Fibroblast of skin of abdomen (primary cell): ENCODE measurements around the gene TBX15.

Experiments used
- DNase-seq: peaks from one replicate; pipeline ENCODE4 v3.0.0-alpha.2; 2013

Gene TBX15

DNA sequence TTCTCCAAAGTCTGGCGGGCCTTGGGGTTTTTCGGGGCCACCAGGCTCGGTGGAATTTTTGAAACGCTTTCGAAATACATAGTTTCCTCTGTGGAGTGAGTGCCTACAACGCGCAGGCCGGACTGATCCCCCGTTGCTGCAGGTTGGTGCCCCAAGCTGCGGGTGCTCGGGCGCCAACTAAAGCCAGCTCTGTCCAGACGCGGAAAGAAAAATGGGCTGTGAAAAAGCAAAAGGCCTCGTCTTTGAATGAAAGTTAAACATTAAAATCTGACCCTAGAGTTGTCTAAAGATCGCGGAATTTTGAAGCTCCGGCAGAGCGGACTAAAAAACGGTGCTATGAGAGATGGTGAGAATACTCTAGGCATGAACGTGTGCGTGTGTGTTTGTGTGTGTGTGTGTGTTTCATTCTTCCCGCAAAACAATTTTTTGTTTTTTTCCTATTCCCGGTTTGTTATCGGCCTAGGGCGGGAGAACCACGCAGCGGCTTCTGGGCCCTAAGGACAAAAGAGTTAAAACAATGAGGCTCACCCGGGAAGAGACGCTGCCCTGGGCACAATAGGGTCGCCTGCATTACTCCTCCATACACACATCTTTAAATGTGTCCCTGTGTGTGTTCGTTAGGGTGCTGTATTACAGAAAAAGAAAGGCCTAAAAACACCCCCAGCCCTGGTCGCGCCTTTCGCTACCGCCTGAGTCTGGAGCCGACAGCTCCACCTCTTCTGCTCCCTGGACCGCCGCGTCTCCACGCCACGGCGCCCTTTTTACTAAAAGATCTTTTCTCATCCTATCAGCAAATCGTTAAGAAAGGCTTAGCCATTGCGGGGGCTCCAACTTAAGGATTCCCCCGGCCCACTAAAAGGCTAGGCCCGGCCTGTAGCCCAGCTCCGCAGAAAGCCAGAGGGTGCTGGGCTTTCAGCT, 3.2 kb downstream of the TBX15 start:
- DNase-seq, result peak; percentile 37

DNA sequence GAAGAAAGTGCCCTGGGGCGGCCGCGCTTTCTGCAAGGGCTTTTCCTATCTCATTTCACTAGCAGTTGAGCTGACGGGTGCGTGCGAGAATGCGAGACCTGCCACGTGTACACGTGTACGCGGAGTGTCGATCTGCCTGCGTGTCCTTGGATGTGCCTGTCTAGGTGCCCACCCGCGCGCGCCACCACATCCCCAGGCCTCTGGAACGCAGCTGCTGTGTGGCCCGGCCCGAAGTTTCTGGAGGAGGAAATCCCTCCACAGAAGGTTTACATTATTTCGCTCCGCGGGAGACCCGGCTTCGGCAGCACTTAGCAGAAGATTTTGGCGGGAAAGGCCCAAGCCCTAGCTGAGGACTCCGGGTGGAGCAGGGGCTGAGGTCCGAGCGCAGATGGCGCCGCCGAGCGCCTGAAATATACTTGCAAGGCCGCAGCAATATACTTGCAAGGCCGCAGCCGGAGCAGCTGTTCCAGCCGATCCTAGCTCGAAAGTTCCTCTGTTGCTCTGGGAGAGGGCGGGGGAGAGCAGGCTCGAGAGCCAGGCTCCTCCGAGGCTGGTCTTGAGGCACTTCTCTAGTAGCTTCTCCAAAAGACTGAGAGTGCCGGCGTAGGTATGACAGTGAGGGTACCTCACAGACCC, 3.9 kb downstream of the TBX15 start:
- DNase-seq, result peak; percentile 83

DNA sequence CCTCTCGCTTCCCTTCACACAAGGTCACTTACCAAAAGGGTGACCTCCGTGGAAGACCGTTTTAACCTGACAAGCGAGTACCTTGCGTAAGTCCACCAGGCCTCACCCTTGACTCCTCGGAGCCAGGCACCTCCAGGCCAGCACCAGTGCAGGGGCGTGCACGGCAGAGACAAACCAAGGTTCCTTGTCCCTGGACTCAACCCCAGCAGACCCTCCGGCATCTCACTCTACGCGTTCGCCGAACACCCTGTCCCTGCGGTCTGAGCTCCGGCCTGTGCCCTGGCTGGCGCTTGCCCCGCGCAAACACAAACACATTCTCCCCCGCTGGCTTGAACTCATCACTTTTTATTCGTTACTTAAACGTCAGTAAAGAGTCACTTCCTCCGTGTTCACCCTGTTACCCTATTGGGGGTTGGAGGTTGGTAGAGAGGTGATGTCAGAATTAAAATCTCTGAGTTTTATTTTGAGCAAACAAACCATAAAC, 4.5 kb downstream of the TBX15 start:
- DNase-seq, result peak; percentile 57

DNA sequence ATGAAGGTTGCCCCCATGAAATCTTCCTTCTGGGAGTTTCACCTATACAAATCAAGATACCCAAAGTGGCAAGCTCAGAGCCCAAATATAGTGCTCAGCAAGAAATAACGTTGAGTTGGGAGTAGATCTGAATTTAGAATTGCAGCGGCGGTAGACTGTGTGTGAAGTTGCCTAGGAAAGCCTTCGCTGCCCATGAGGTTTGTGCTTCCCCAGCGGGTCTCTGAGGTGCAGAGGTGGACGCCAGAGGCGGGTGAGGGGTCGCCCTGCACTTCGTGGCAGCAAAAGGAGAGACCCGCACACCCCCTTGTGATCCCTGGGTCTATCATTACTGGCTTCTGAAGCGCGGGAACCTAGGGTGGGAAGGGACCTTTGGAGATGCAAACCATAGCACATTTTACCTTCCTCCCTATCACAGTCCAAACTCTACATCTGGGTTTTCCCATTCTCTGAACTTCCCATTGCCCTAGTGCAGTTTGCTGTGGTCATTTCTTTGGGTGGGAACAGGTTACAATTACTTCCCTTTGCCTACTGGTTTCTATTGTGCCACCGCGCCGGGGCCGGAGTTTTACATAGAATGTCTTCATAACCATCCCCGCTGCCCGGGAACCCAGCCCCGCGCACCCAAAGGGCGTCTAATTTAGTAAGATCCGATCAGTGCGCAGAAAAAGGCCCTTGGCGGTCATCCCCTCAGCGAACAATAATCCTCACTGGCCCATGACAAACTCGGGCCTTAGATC, 5.2 kb downstream of the TBX15 start:
- DNase-seq, result no peak

DNA sequence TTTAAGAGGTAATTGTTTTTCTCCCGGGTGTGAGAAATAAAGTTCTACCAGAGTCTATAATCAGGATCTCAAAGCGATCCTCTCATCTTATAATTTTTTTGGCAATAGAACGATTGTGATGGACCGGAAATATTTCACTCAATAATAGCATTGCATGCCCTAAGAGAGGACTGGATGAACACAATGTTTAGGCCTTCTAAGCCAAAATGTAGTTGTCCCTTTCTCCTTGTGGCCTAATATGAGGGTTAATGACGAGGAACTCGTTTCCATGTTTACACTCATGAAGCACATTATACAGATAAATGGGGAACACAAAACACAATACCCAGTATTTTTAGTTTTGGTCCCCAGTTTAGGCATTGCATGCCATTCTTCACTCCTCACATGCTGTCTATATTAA, 5.9 kb downstream of the TBX15 start:
- DNase-seq, result peak; percentile 18

DNA sequence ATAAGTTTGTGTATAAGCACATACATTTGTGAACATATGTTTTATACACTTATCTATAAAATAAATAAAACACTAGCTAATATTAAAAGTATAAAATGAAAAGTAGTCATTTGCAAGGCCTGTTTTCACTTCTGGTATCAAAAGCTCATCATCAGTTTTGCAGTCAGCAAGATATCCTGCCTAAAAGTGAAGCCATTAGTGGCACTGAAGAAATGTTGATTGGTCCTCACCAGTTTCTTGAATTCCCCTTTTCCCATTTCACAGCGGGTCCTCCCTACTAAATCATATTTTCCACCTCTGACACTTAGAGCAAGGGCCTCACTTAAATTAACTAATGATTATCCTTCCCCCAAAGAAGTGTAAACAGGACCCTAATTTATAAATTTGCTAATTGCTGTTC, 6.7 kb downstream of the TBX15 start:
- no peak for DNase-seq

DNA sequence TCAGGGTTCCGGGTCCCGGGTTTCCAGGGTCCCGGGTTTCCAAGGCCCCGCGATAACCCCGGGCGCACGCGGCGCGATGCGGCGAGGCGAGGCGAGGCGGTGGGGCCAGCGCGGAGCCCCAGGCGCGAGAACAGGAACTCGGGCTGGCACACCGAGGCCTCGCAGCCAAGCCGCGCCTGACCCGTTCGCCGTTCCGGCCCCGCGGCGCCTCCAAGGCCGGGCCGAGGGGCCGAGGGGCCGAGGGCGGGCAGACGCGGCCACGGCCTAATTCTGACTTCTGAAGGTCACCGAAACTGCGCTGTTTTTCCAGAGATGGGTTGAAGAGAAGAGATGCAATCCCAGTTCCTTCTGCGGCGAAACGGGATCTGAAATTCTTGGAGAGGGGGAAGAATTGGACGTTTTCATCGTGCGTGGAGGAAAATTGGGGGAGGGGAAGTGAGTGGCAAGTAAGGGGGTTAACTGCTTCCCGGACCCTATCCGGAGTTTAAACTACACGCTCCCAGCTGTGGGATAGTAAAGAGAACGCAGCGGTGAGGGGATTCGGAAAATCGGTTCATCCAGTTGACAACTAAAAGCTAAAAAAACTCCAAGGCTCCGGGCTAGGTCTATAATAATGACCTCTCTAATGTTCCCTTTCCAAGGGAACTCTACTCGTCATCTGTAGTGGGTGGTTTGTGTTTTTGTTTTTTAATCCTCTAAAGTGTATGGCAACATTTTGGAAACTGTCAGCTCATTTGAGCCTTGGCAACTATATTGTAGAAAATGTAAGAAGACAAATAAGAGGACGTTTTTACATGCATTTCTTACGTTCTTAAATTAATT, 8.2 kb downstream of the TBX15 start:
- no peak for DNase-seq

DNA sequence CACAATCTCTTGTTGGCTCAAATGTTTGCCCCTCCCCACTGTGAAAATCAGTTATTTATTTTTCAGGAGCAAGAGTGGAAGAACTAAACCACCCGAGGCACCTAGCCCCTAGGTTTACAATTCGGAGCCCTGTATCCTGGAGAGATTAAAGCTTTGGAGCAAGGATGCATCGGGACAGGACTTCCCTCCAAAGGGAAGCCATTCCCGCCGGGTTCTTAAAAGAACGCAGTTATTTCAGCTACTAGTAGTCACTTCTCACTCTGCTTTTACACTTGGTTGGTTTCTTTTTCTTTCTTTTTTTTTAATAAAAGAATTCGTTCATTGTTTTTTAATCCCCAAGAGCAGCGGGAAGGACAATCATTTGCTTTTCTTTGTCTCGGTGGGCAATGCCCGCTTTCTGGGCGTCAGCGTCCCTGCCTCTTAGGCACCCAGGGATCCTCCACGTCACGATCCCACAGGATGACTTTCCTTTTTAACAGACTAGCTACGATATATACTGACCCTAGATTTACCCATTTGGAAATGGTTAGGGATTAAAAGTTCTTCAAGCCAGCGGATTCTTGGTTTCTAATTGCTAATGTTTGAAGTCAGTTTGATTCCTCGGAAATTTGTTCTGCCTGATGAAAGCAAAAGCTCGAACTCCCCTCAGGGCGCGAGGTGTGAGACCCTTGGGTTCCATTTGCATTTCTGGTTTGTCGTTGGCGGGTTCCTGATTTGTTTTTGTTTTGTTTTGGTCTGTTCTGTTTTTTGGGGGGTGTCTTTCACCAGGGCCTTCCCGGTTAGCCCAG, 9.0 kb downstream of the TBX15 start:
- peak; percentile 45 for DNase-seq

DNA sequence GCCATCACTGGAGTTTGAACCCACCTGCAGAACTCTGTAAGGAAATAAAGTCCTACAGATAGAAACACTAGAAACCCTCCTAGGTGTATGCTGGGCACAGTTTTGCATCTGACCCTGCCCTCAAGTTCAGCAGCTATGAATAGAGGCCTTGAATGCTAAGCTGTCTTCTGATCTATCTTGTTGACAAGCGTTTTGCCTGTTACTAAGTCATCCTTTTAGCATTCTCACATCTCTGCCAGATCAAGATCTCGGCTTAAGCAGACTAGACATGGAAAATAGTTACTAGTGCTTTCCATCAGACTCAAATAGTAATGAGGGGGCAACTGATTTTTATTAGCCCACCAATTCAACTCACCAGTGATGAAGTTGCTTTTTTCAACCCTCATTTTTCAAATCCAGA, 10.5 kb downstream of the TBX15 start:
- DNase-seq, result peak; percentile 31

DNA sequence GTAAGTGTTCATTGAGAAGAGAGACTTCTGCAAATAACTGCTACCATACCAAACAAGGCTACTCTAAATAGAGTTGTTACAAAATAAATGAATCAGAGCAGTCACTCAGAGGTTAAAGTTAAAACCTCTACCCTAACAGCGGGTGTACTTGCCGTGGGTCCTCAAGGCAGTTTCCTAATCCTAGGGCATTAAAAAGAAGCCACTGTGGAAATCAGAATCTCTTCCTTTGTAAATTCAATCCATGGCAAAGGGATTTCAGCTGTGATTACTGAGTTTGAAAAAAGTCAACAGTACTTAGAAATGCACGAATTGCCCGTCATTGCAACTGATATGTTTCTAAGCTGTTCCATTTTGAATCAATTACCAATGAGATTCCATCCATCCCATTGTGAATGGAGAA, 13.5 kb downstream of the TBX15 start:
- no peak for DNase-seq

DNA sequence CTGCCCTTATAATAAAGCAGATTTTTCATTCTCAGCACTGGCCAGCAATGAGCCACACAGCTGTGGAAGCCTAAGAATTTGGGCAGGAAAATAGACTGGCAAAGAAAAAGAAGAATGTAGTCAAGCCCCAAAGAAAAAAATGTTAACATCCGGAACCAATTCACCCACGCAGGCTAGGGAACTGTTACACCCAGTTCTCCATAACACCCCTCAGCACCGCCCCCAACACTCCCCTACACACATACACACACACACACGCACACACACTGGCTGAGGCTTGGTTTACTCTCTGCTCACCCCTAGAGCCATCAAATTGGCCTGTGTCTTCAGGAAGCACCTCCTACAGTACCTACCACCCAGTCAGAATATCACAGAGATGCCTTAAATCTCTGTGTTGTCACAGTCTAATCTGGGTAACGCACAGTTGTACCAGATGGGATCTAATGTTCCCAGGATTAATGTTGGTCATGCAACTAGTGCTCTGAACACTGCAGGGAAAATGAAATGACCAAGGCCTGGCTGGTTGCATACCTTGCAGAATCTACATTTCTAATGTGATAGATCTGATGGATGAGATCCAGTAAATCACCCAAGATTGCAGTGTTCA, 14.5 kb downstream of the TBX15 start:
- DNase-seq, result peak; percentile 78

DNA sequence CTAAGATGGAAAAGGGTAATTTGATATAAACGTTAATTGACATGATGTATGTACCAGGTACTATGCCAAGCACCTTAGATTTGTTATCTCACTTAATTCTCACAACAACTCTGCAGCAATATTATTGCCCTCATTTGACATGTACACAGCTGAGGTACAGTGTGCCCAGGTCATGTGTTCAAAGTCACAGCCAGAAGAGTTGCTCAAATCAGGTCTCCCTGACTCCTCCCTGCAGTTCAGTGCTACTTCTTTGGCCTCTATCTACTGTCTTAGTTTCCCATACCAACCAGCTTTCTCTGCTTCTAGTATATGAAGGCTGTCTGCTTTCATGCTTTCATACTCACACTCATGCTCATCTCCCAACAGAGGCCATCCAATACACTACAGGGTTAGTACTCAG, 15.1 kb downstream of the TBX15 start:
- DNase-seq, result no peak

DNA sequence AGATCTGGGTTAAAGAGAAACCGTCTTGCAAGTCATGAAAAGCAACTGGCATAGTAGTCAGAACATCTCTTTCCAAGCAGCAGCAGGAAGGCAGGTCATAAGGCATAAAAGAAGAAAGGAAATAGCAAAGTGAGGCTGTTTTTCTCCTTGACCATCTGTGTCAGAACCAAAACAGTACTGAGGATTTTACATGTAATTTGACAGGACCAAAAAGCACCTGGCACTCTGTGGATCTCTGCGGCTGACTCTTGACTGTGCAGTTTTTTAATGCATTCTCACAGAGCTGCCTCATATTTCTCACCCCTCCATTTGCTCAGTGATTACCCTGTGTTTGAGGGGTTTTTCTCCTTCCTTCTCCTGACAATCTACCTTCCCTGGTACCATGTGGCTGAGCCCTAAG, 17.7 kb downstream of the TBX15 start:
- no peak for DNase-seq

DNA sequence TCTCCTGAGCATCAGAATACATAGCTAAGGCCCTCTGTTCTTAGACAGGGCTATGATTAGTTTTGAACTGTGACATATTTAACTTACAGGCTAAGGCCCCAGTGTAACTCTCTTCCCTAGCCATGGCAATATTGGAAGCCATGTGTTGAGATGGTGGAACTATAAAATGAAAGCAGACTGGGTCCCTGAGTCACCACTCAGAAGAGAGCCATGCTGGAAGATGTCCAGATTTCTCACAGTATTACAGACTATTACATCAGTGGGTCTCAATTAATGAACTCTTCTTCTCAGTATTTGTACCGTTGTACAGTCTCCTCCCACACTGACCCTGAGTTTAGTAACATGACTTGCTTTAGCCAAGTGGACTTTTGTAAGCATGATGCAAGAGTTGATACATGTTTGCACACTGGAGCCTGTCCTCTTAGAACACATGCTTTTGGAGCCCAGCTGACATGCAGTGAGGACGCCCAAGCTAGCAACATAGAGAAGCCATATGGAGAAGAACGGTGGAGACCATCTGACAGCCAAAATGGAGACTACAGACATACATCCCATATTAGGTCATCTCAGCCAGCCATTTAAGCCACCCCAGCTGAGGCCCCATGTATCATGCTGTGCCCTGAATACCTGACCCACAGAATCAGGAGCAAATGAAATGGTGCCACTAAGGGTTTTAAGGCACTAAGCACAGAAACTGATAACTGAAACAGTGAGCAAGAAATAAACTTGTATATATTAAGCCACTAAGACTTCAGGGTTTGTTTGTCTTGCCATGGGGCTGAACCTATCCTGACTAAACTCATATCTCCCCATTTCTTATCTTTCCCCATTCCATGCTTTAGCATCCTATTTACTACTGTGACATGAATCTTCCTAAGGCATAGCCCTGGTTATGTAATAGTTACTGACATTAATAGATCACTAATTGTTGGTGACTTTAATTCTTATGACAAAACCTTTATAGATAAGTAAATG, 24.4 kb downstream of the TBX15 start:
- peak; percentile 97 for DNase-seq

DNA sequence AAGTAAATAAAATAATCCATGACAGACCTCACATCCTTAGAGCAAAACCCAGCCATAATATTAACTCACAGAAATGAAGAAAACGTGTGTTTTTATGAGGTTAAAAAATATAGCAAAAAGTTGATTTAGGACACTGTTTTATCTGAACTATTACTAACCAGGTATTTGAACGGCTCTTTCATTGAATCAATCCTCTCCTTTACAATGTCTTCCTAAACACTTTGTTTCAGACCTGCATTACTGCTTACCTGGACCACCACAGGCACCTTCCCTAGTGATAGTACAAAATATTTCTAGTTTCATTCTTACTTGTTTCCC, 25.0 kb downstream of the TBX15 start:
- DNase-seq, result no peak

DNA sequence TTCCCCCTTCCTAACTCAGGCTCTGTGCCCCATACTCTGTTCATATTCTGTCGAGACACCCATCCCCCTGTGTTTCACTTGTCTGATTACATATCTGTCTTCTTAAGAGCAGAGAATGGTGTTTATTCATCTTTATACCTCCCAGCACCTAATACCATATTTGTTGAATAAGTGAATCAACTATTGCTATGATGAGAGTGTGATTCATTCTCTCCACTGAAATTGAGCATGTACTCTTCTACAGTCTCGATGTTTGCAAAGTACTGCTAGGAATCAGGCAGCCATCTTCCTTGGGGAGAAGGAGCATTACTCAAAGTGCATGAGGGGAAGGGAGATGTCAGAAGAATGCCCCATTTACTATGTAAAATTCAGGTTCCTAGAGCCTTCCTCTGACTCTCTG, 27.0 kb downstream of the TBX15 start:
- peak; percentile 53 for DNase-seq

DNA sequence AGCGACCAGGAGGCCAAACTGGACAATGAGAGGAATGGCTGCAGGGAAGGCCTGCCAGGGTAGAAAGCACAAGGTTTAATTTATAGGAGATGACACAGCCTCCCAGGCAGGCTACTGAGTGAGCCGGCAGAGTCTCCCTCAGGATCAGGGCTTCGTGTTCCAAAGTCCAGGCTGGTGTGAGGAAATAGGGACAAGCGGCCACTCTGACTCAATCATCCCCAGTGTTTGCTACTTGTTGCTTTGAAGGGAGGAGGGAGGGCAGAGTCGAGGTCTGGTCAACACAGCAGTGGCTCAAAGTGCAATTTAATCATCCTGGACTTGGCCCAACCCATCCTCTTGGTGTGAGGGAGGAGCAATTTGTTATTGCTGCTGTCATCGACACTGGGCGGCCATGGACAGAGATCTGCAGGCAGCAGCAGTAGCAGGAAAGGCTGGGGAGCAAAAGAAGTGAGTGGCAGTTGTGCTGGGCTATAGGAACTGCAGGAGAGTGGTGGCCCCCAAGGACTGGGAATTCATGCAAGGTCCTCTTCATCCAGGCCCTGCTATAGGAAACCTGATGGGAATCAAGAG, 27.5 kb downstream of the TBX15 start:
- DNase-seq, result peak; percentile 83

DNA sequence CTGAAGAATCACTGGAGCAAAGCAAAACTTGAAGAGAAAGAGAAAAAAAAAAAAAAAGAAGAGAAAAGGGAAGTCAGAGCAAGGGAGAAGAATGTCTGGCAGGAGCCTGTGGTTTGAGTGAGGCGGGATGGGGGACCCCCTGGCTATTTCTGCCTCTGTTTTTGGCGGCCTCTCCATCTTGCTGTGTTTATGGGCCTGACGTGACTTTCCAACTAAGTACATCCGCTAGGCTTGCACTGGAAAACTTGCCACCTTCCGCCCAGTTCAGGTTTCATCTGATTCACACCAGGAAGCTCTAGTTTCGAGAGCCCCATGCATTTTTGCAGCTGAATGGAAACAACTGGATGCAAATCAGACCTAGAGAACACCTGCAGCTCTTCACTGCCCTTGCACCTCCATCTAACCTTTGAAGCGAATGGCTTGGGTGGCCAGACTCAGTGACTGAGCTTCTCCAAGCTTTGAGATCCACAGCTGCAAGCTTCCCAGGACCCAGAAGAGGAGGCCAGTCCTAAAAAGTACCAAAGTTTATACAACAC, 28.0 kb downstream of the TBX15 start:
- DNase-seq, result peak; percentile 88

DNA sequence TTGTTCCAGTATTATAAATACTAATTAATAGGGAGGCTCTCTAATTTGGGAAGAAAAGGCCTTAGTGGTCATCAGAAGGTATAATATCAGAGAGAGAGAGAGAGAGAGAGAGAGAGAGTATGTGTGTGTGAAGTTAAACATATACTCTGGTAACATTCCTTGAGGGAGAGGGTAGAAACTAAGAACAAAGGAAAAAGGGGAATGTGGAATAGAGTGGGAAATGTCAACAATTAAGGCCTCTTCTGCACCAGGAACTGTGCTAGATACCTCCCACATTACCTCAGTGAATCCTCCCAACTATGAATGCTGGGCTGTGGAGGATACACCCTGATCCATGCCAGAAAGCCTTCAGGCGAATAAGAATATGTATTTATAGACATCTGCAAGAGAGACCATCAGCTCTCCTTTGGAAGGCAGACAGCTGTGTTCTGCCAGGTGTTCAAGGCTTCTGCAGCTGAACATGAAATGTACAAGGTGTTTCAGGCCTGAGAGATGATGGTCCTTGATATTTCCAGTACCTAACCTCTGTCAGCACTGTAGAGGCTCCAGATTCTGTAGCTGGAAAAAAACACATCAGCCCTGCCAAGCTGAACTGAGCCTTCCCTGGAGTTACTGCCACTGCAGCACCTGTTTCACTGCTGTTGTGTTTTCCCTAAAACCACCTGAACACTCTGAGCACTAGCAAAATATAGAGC, 29.1 kb downstream of the TBX15 start:
- DNase-seq, result no peak
